Effector CD8-positive, alpha-beta T cell (primary cell): ENCODE results near the gene EGR4.
"Not testable (repeated sequence)": the region's sequence is repeated elsewhere in the genome, so short reads cannot be mapped to it uniquely, and the experiment has no call there.

ENCODE experiments used
- DNase-seq: peaks from one replicate; lab custom pipeline; 2025; lab: John Stamatoyannopoulos, UW

Gene EGR4

DNA sequence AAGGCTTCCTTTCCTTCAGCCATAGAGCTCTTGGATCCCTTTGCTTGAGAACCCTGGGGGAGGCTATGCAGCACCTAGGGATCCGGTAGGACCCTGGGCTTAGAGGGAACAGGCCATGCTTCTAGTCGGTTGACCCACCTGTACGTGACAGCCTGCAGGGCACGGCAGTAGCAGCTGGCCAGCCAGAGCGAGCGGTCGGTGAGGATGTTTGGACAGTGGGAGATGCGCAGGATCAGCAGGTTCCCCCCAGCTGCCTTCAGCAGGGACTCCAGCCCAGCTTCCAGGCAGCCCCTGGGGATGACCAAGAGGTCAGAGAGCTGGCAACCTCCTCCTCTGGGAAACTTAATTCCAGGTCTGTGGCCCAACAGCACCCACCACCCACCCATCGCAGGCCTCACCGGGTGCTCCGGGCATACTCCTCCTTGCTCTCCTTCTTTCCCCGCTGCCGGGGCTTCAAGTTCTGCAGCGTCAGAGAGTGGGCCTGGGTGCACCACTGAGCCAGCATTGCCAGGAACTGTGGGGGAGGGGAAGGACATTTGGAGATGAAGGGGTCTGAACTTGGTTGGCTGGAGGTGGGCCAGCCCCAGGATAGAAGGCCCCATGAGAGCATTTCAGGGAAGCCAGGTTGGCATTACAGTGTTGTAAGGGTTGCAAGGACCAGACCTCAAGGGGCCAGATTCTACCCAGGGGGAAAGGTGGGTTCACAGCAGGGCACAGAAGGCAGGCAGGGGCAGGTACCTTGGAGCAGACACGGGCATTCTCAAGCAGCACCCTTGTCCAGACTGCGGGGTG is 29.6 kb downstream of the EGR4 start:
- DNase-seq, result no peak

DNA sequence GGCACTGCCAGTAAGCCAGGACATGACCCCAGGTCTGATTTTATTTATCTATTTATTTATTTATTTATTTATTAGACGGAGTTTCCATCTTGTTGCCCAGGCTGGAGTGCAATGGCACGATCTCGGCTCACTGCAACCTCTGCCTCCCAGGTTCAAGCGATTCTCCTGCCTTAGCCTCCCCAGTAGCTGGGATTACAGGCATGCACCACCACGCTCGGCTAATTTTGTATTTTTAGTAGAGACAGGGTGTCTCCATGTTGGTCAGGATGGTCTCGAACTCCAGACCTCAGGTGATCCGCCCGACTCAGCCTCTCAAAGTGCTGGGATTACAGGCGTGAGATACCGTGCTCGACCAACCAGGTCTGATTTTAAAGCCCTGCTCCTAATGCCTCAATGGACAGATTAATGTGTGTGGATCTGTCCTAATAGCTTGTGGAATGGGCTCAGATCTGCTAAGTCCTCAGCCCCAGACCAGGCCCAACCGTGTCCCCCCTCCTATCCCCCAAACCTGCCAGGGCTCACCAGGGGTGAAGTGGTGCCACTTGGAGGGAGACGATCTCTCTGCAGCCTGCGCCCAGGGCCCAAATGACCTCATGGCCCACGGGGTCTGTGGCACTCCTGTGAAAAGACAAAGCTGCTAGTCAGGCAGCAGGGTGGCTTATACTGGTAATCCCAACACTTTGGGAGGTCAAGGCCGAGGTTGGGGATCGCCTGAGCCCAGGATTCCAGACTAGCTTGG is 30.5 kb downstream of the EGR4 start:
- not testable (repeated sequence) for DNase-seq

DNA sequence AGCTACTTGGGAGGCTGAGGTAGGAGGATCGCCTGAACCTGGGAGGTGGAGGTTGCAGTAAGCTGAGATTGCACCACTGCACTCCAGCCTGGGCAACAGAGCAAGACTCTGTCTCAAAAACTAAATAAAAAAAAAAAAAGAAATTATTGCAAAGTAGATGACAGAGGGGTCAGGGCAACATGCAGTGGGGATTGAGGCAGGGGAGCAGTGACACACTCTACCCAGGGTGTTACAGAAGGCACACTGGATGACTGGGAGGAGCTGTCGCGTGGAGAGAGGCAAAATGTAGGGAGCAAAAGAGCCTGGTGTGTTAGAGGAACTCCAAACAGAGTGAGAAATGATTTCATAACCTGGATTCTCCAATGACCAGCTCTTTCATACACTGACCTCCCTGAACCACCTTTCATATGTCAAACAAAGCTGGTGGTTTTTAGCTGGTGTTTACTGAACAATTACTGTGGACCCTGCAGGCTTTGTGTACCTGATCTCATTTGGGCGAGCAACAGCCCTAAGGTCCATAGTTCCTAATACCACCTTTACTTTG is 31.2 kb downstream of the EGR4 start:
- no peak for DNase-seq

DNA sequence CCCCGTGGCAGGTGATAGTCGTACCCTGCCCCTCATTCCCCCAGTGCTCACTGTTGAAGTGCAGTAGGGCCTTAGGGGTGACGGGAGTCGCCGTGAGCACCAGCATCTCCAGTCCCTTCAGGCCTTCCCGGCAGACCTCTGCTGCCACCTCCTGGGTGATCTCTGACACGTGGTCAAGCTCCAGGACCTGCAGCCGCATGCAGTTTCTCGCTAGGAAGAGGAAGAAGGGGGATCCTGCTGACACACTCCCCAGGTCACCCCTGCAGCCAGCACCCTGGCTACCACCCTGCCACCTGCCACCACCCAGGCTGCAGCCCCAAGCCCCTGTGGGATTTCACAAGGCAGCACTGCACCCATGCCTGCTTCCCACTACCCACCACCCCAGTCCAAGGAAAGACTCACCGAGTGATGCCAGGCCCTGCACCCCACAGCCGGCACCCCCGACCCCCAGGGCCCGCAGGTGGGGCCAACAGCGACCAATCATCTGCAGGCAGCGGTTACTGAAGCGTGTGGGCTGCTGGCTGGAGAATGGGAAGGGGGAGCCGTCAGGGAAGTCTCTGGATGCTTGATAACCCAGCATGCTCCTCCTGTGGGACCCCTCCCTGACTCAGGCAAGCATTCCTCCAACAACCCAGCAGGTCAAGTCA is 32.9 kb downstream of the EGR4 start:
- no peak for DNase-seq

DNA sequence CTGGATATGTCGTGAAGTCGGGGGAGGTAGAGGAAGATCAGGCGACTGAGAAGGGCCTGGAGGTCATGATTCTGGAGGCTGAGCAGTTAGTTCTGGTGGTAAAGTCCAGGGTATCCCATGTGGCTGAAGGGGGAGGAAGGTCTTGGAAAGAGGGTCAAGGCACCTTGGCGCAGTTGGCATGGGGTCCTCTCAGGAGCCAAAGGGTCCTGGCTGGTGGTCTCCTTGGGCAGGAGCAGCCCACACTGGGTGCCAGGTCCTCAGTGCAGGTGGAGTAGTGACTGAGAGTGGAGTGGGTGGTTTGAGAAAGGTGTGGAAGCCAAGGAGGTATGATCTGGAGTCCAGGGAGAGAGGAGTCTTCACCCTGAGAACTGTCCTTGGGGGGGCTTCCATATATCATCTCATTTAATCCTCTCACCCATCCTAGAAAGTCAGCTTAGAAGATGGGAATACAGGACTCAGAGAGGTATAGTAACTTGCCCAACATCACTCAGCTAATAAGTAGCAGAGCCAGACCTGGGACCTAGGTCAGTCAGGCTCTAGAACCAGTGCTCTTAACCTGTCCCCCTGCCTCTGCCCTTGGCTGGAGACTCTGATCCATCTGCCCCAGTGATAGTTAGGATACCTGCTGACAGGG is 33.5 kb downstream of the EGR4 start:
- DNase-seq, result no peak

DNA sequence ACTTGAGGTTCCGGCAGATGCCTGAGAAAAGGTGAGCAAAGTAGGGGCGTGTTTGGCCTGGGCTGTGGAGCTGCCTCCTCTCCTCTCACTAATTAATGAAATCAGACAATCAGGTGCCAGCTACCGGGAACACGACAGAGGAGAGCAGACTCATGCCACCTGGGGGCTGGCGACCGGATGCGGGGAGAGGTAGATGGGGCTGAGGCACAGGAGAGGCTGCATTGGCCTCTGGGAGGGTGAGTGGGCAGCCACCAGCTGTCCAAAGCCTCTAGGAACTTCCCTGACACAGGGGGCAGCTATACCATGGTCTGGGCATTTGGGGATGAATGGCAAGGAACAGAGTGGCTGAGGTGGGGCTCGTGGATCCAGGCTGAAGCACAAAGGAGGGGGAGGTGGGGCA is 34.1 kb downstream of the EGR4 start:
- DNase-seq, result no peak

DNA sequence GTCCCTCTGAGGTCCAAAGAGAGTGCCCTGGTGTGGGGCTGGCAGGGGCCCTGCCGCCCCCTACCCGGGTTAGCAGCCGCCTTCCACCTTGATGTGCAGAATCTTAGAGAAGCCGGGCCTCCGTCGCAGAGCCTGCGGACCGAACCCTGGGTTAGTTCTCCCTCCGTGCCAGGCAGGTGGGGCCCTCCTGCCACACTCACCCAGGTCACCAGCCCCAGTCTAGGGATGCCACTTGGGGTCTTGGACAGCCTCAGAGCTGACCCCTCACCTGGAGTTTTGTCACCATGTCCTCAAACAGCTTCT is 34.5 kb downstream of the EGR4 start:
- no peak for DNase-seq

DNA sequence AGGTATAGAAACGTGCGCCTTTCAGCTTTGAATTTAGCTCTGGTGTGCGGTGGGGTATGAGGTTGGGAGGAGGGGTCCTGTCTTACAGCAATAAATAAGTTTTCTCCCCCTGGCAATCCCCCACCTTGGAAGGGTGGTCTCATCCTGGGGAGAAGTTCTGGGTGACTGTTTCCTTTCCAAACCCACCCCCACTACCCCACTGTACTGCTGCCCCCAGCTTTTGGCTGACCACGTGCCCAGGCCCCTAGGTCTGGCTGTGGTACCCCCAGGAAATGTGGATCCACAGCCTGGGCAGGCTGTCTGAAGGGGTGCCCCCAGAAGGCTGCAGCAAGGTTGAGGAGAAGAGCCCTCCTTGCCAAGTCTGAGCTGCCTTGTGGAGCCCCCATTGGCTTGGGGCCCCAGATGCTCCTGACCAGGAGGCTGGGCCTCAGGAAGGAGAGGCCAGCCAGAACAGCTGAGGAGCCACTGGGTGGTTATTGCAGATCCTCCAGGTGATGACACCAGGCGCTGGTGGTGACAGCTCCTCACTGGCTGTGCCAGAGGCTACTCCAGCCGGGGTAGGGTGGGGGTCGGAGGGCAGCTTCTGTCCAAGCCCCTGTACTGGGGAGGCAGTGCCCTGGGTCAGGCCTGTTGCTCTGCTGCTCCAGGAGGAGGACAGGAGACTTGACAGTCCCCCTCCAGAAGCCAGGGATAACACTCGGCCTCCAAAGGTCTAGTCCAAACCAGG is 35.0 kb downstream of the EGR4 start:
- DNase-seq, result no peak

DNA sequence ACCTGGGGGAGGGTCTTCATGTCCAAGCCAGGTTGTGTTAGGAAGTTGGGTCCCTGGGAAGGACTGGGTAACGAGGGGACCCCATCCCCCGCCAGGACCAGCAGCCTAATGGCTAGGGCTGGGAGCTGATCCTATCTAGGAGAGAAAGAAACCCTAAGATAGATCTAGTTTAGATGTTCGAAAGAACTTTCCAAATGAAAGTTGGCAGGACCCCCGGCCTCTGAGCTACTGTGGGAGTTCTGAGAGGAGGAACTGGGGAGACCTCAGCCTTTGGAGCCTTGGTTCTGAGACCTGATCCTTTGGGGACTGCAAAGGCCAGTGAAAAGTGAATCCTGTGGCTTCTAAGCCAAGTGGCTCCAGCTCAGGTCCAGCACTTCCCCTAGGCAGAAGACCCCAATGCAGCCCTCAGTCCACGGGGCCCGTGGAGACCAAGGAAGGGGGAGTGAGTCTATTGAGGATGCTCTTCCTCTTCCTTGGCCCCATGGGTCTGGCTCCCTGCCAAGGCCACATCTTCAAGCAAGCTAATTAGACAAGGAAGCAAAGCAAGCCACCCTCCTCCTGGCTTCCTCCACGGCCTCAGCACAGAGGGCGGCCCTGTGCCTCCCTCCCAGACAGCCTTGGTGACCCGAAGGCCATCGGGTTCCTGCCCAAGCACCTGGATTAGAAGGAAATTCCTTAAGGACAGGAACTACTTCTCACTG is 35.8 kb downstream of the EGR4 start:
- DNase-seq, result no peak

DNA sequence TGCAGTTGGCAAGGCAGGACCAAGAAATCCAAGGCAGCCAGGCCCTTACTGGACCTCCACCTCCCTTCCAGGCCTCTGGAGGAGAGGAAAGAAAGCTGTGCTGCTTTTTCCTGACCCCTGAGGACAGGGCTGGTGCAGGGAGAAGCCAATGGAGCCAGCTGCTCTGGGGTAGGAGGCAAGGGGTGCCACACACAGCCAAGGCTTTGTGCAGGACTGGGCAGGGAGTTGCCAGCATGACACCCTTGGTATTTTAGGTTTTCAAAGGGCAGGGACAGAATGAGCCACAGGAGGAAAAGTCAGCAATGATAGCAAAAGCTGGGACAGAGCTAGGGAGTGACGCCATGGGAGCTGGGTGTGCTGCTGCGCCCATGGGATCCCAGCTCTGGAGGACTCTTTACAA is 36.3 kb downstream of the EGR4 start:
- DNase-seq, result no peak

DNA sequence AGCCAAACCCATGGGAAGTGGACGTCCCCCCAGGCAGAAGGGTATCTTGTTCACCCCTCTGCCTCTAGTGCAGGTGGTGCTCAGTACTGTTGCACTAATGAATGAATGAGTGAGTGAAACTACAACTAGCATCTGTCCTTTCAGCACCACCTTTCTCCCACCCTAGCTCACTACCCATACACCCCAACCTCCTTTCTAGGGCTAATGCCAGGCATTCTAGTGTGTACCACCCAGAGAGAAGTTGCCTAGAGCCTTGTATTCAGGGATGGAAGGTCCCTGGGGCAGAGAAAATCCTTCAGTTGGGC is 36.8 kb downstream of the EGR4 start:
- DNase-seq, result no peak

DNA sequence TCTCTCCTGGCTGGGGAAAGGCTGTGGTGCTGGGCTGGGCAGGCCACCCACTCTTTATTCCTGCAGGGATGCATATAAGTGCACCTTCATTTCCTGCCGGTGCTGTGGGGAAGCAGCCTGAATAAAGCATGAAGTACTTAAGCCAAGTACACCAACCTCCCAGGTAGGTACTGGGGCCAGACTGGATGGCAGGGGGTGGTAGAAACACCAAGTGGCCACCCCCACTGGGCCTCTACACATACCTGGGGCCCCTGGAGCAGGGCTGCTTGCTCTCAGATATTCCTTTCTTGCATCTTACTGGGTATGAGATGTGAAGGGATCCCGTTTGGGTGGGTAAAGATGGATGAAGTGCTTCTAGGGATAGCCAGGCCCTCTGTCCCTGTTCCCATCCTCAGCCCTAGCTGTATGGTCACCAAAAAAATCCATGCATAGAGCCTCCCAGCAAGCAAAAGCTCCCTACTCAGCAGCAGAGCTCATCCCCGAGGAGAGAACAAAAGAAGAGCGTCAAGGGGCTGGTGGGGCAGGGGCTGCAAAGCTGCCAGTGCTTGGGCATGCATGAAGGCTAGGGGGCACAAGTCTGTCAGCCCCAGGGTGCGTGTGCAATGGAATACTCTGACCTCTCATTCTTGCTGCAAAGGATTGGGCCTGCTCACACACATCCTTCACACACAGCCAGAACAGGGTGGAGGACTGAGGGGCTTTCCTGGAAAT is 37.3 kb downstream of the EGR4 start:
- no peak for DNase-seq

DNA sequence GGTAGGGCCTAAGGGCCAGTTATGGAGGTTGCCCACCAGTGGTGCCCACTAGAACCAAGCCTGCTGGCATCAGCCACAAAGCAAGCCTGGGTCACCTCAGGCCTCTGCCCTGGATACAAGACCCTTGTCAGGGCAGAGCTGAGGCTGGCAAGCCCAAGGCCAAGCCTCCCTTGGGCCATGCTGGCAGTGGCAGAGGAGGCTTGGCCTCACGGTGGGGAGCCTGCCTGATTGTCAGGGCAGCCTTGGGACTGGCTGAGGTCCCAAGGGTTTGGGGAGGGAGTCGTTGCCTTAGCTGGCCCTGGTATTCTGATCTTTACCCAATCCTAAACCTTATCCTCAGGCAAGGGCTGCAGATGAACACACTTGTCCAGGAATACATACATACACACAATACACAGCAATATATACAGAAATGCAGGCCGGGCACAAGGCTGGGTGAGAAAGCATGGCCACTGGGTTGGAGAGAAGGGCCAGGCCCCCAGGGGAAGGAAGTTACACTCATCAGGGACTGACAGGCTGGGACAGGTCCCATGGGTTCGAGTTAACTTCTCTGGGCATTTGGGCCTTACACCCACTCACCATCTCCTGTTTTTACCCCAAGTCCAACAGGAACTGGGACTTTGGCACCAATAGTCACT is 38.2 kb downstream of the EGR4 start:
- no peak for DNase-seq

DNA sequence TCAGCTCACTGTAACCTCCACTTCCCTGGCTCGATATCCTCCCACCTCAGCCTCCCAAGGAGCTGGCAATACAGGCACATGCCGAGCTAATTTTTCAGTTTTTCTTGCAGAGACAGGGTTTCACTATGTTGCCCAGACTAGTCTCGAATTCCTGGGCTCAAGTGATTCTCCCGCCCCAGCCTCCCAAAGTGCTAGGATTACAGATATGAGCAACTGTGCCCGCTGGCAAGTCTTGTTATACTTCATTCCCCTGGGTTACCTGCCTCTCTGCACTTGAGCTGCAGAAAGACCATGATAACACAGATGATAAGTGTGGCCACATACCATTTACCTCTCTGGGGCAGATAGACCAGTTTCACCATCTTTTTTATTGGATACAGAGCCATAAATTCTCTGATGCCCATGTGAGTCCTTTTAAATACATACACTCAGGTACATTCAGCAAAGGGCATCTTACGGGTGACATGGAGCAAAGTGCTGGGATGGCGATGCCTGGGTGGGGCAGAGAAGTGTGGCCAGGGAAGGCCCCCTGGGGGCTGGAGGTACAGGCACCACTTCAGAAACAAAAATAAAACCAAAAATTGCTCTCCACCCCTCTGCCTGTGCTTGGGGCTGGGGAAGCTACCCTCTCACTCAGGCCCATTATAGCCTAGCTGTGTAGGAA is 38.9 kb downstream of the EGR4 start:
- no peak for DNase-seq

DNA sequence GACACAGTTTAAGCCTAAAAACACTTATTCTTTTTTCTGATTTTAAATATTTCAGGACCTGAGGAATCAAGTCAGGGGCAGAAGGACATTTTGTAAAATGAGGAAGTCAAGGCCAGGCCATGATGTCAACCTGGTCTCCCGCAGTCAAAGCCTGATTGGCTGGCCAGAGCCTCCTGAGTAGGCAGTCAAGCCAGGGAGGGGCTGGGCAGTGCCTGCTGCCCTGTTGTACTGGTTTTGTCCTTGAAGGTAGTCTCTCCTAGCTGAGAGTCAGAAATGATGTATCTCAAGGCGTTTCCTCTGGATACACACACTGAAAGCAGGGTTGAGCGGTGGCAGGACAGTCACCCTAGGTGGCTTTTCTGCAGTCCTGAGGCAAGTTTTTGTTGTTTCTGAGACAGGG is 39.4 kb downstream of the EGR4 start:
- no peak for DNase-seq

DNA sequence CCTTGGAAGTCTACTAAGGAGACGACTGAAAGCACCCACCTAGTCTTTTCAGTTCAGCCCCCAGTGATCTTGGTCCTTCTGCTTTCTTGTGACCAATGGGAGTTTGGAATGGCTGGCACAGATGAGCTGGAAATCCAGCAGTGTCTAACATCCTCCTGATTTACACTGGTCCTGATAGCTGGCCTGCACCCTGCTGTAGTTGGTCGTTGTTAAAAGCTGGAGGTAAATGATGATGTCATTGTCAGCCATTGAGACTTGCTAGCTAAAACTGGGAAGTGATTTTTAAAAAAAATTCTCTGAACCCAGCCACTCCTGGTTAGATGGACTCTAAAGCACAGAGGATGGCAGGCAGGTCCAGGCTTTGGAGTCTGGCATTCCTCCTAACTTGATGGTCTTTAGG is 39.9 kb downstream of the EGR4 start:
- DNase-seq, result no peak

DNA sequence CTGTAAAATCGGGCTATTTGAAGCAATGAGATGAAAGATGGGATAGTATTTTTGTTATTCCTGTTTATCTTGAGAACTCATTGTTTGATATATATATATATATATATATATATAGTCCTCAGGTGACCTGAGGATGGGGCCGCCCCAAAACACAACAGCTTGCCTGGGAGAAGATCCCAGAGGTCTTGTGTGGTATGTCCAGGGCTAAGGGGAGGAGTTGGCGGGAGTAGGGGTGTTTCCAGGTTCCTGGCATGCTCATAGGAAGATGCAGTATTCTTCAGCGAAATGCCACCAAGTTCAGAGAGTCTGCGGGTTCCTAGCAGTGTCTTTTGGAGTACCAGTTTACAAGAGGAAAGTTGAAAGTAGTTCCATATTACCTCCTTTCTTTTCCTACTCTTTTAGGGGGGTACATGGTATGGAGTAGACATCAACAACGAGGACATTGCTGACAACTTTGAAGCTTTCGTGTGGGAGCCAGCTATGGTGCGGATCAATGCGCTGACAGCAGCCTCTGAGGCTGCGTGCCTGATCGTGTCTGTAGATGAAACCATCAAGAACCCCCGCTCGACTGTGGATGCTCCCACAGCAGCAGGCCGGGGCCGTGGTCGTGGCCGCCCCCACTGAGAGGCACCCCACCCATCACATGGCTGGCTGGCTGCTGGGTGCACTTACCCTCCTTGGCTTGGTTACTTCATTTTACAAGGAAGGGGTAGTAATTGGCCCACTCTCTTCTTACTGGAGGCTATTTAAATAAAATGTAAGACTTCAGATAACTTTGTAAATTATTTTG is 40.9 kb downstream of the EGR4 start:
- DNase-seq, result no peak

DNA sequence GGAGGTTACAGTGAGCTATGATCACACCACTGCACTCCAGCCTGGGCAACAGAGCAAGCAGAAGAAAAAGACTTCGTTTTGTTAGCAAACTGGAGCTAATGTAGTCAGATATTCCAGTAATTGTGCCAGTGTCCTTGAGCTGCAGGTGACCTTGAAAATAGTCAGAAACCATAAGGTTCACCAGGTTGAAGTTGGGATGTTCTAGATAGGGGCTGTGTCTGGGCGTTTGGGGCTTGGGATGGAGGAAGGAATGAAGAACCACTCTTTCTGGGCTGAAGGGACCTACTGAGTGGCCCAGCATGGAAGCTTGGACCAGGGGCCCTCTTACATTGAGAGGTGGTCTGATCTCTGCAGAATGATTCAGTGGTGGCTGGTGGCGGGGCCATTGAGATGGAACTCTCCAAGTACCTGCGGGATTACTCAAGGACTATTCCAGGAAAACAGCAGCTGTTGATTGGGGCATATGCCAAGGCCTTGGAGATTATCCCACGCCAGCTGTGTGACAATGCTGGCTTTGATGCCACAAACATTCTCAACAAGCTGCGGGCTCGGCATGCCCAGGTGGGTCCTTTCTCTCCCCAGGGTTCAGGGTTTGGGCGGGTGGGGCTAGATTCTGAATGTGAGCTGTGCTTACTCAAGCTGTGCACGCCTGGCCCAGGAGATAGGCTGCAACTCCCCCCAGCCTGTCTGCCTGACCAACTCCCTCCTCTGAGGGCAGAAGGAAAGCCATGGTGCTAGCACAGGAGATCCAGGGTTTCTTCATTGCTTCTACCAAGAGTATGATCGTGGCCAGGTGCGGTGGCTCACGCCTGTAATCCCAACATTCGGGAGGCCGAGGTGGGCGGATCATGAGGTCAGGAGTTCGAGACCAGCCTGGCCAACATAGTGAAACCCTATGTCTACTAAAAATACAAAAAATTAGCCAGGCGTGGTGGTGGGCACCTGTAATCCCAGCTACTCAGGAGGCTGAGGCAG is 42.2 kb downstream of the EGR4 start:
- DNase-seq, result no peak
